A549 (cell line): ENCODE data around the gene AMZ2. TPM values are rescaled to one million over a fixed set of nuclear protein-coding genes. Genes with fewer than 3 reads are reported as not detected.

ENCODE experiments used
- ATAC-seq, 2 experiments: fragments of 200-7000 bp in 1 of 2; fragments of >200 bp in 1 of 2; cut with Nextera tagmentation in 1 of 2; cut with Tn5 transposase in 1 of 2; 3 replicates each; pipeline versions ENCODE4 v1.8.0 to v1.9.1; 2018 to 2020; ENCODE audit warnings: mild to moderate bottlenecking in 1 of 2, moderate library complexity in 1 of 2
- CTCF ChIA-PET: fragments of 300-600 bp; sonication (Branson Sonifier 250); formaldehyde crosslinking; extraction: SDS; loops from one replicate; lab custom pipeline; 2021; ENCODE audit warnings: antibody characterized with exemption, inconsistent platforms; lab: Yijun Ruan, JAX
- POLR2A ChIA-PET: fragments of 350-600 bp; formaldehyde crosslinking; extraction: SDS; loops from one replicate; lab custom pipeline; 2021; ENCODE audit warnings: antibody characterized with exemption, inconsistent platforms; lab: Yijun Ruan, JAX
- DNase-seq, 2 experiments: peaks; one replicate each; pipeline versions ENCODE4 v3.0.0 to v3.0.0-alpha.2; 2011 to 2016; ENCODE audit warnings: low read depth in 1 of 2, low spot score in 1 of 2
- FAIRE-seq: peaks from 2 replicates; lab custom pipeline; 2011; peaks lifted over from hg19 to GRCh38; lab: Jason Lieb, UNC
- H3K27ac ChIP-seq, 2 experiments: fragments of >200 bp; sonication (Bioruptor Twin); formaldehyde crosslinking; 3 replicates each; pipeline ENCODE4 v1.5.1; 2016 to 2017
- H3K4me1 ChIP-seq: fragments of >200 bp; sonication (Bioruptor Twin); formaldehyde crosslinking; 3 replicates; pipeline ENCODE4 v1.6.1; 2016
- H3K4me2 ChIP-seq: fragments of >200 bp; sonication (Bioruptor Twin); formaldehyde crosslinking; 3 replicates; pipeline ENCODE4 v1.6.1; 2016
- H3K4me3 ChIP-seq: fragments of >200 bp; sonication (Bioruptor Twin); formaldehyde crosslinking; 3 replicates; pipeline ENCODE4 v1.5.1; 2016
- H3K9me3 ChIP-seq: fragments of >200 bp; sonication (Bioruptor Twin); formaldehyde crosslinking; 3 replicates; pipeline ENCODE4 v1.6.1; 2016
- FOXS1 ChIP-seq: fragments of 250-450 bp; sonication (Bioruptor Pico); IDR thresholded peaks from 2 replicates; pipeline ENCODE4 v1.5.0; 2020; ENCODE audit warnings: mild to moderate bottlenecking, moderate library complexity
- GATA3 ChIP-seq: IDR thresholded peaks from 2 replicates; pipeline ENCODE4 v1.6.1; 2012; ENCODE audit warnings: borderline replicate concordance
- HOXA7 ChIP-seq: fragments of 250-450 bp; sonication (Bioruptor Pico); IDR thresholded peaks from 2 replicates; pipeline ENCODE4 v1.5.0; 2020; ENCODE audit warnings: mild to moderate bottlenecking, moderate library complexity
- JUN ChIP-seq, 2 experiments: fragments of >200 bp; sonication (Bioruptor Twin); formaldehyde crosslinking; IDR thresholded peaks; 2 replicates in 1 of 2; 3 replicates in 1 of 2; pipeline ENCODE4 v1.6.1; 2016 to 2017
- JUNB ChIP-seq: fragments of >200 bp; sonication (Bioruptor Twin); formaldehyde crosslinking; IDR thresholded peaks from 2 replicates; pipeline ENCODE4 v1.6.1; 2016
- KDM5A ChIP-seq: fragments of 200-600 bp; sonication (generic); IDR thresholded peaks from 2 replicates; pipeline ENCODE4 v1.6.1; 2016; ENCODE audit warnings: antibody characterized with exemption, mild to moderate bottlenecking
- MAFK ChIP-seq: fragments of 450-650 bp; IDR thresholded peaks from 2 replicates; pipeline ENCODE4 v1.6.1; 2014; ENCODE audit not compliant: partially characterized antibody
- PHF8 ChIP-seq: fragments of 200-600 bp; sonication (generic); IDR thresholded peaks from 2 replicates; pipeline ENCODE4 v1.6.1; 2016; ENCODE audit warnings: low read depth, mild to moderate bottlenecking, antibody characterized with exemption, moderate library complexity, borderline replicate concordance
- POLR2AphosphoS2 ChIP-seq: conservative IDR thresholded peaks from 2 replicates; pipeline ENCODE4 v1.6.1; 2012; ENCODE audit warnings: low read length, improper control_type of control experiment, inconsistent platforms
- RAD21 ChIP-seq, 2 experiments: fragments of >200 bp in 1 of 2; sonication (Bioruptor Twin) in 1 of 2; formaldehyde crosslinking in 1 of 2; IDR thresholded peaks in 1 of 2; conservative IDR thresholded peaks in 1 of 2; 2 replicates in 1 of 2; 3 replicates in 1 of 2; pipeline ENCODE4 v1.6.1; 2012 to 2018; ENCODE audit warnings: inconsistent platforms in 1 of 2
- RARB ChIP-seq: fragments of 250-450 bp; sonication (Bioruptor Pico); IDR thresholded peaks from 2 replicates; pipeline ENCODE4 v1.8.0; 2021; ENCODE audit warnings: mild to moderate bottlenecking, moderate library complexity
- RNF2 ChIP-seq: fragments of 200-600 bp; sonication (generic); IDR thresholded peaks from 2 replicates; pipeline ENCODE4 v1.6.1; 2016; ENCODE audit warnings: low read depth, mild to moderate bottlenecking, antibody characterized with exemption, moderate library complexity, borderline replicate concordance
- SMC3 ChIP-seq: fragments of >200 bp; sonication (Bioruptor Twin); formaldehyde crosslinking; IDR thresholded peaks from 3 replicates; pipeline ENCODE4 v1.6.1; 2018; ENCODE audit warnings: inconsistent platforms
- TFCP2L1 ChIP-seq: fragments of 250-450 bp; sonication (Bioruptor Pico); IDR thresholded peaks from 2 replicates; pipeline ENCODE4 v1.5.0; 2021; ENCODE audit warnings: mild to moderate bottlenecking
- ZC3H11A ChIP-seq: fragments of 450-650 bp; IDR thresholded peaks from 2 replicates; pipeline ENCODE4 v1.6.1; 2014; ENCODE audit warnings: antibody characterized with exemption, mild to moderate bottlenecking
- WGBS: methylation state at CpG from one replicate; pipeline ENCODE4 v1.1.6; 2017; ENCODE audit errors: missing lambda C conversion rate; 5-methylcytosine and 5-hydroxymethylcytosine counted together
- polyA plus RNA-seq, 4 experiments: library from polyadenylated mRNA; depleted of rRNA in 3 of 4; stranded (reverse); fragments of >200 nt; fragmentation: RNase III in 1 of 4; extraction: RNeasy Plus Mini Kit Qiagen cat#74134 plus additional on column Dnase treatment in 1 of 4; gene quantifications; 2 replicates in 3 of 4; 3 replicates in 1 of 4; pipeline ENCODE4 v1.2.3, GENCODE V29; 2011 to 2017
- TF ChIP-seq, protein P1 (sequence below): fragments of 450-650 bp; IDR thresholded peaks from 2 replicates; pipeline ENCODE4 v1.6.1; 2014; ENCODE audit warnings: antibody characterized with exemption
- TF ChIP-seq, protein P2 (sequence below): fragments of 150-350 bp; IDR thresholded peaks from 2 replicates; pipeline ENCODE4 v1.6.1; 2014; ENCODE audit warnings: low read depth, mild to moderate bottlenecking, low read length
- TF ChIP-seq, protein P3 (sequence below): fragments of >200 bp; sonication (Bioruptor Twin); formaldehyde crosslinking; IDR thresholded peaks from 3 replicates; pipeline ENCODE4 v1.6.1; 2016

Gene AMZ2
- polyA plus RNA-seq, 2 of the 4 experiments (the other 2 are of a cell fraction), result 105 to 201 TPM

DNA sequence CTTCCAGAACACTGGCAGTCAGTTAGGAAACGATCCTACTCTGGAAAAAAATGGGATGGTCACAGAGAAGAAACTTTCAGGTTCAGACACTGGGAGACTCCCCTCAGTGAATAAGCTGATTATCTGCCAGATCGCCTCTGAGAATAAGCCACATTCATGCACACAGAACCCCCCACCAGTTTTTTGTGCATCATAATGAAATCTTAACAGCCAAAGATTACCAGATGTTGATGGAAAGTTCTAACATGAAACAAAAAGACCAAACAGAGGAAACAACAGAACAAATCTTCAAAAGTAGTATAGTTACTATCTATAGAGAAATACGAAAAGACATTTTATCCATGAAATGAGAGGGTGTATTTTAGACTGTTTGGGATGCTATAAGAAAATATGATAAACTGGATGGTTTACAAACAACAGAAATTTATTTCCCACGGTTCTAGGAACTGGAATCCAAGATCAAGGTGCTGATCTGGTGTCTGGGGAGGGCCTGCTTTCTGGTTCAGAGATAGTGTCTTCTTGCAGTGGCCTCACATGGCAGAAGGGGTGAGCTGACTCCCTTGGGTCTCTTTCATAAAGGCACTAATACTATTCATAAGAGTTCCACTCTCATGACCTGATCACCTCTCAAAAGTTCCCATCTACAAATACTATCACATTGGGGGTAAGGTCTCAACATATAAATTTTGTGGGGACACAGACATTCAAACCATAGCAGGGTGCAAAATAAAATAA lies 8.0 kb upstream of the AMZ2 start:
- H3K4me1 ChIP-seq, result no peaks in the 10 kb centered on the region
- no peak overlapping the region for H3K27ac ChIP-seq
- ATAC-seq, result no peak
- DNase-seq, result no peak
- no peak overlapping the region for H3K4me2 ChIP-seq
- POLR2A ChIA-PET, result no interaction called here
- no peak for TF ChIP-seq SMC3
- TF ChIP-seq RAD21 (conservative IDR thresholded peaks at IDR 0.05 in 1 of 2, IDR thresholded peaks at IDR 0.05 in 1 of 2), result no peak
- TF ChIP-seq, protein P1, sequence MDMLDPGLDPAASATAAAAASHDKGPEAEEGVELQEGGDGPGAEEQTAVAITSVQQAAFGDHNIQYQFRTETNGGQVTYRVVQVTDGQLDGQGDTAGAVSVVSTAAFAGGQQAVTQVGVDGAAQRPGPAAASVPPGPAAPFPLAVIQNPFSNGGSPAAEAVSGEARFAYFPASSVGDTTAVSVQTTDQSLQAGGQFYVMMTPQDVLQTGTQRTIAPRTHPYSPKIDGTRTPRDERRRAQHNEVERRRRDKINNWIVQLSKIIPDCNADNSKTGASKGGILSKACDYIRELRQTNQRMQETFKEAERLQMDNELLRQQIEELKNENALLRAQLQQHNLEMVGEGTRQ, result no peak
- TF ChIP-seq, protein P2, sequence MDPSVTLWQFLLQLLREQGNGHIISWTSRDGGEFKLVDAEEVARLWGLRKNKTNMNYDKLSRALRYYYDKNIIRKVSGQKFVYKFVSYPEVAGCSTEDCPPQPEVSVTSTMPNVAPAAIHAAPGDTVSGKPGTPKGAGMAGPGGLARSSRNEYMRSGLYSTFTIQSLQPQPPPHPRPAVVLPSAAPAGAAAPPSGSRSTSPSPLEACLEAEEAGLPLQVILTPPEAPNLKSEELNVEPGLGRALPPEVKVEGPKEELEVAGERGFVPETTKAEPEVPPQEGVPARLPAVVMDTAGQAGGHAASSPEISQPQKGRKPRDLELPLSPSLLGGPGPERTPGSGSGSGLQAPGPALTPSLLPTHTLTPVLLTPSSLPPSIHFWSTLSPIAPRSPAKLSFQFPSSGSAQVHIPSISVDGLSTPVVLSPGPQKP, result no peak
- TF ChIP-seq RARB (CRISPR knock-in tag), result no peak
- TF ChIP-seq RNF2, result no peak
- TF ChIP-seq POLR2AphosphoS2, result no peak
- no peak overlapping the region for H3K4me3 ChIP-seq
- CTCF ChIA-PET, result no interaction called here
- no peaks in the 10 kb centered on the region for H3K9me3 ChIP-seq
- 56% methylated on average over 4 of the region's 4 CpGs for WGBS
- FAIRE-seq, result no peak

DNA sequence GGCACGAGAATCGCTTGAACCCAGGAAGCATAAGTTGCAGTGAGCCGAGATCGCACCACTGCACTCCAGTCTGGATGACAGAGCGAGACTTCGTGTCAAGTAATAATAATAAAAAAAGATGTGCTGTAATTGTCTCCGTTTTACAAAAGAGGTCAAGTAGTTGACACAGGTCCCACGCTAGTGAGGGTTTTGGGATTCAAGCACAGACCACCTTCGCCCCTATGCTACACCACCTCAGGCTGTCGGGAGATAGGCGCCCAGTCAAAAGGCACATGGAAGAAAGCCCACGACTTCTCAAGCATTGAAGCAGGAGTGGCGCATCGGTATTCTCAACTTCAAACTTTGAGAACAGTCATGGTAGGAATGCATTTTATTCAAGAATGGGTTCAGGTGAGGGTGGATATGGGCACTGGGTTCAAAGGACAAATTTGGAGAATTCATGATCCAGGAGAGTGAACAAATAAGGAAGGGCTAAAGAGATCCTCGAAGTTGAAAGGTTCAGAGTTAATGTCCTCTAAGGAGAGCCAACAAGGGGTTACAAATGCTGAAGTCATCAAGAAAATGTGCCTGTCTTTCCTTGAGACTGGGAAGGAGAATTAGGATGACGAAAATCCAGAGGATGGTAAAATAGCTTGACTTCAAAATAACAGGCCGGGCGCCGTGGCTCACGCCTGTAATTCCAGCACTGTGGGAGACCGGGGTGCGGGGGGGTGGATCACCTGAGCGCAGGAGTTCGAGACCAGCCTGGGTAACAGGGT lies 1.4 kb upstream of the AMZ2 start:
- no peak for FAIRE-seq
- TF ChIP-seq GATA3 (no peak), JUNB (no peak), MAFK (peak; percentile 84)
- TF ChIP-seq, protein P2, result no peak
- CTCF ChIA-PET, result interaction anchor here (0.9 to 5.6 kb wide), 9 partner anchors 10 to 216 kb away, joined by 3 to 32 read pairs (median 5); no protein-coding TSS in a partner anchor
- no peaks in the 10 kb centered on the region for H3K9me3 ChIP-seq
- peak overlapping the region in 1 of 2 experiments; percentile 94; a peak in 4 of 6 replicates for H3K27ac ChIP-seq
- peak in 1 of 2 experiments; percentile 17 for DNase-seq
- no peak for ATAC-seq
- WGBS, result 85% methylated on average over 24 of the region's 24 CpGs
- POLR2A ChIA-PET, result interaction anchor here (1.4 to 2.1 kb wide), 6 partner anchors 13 to 212 kb away, joined by 3 to 20 read pairs (median 6); partner anchors contain the start of genes ARSG, SLC16A6 and WIPI1
- H3K4me3 ChIP-seq, result peak overlapping the region; percentile 67
- peak overlapping the region; percentile 77 for H3K4me2 ChIP-seq
- peaks cover 9% of the 10 kb centered on the region; the same call in 2 of the 3 replicates for H3K4me1 ChIP-seq

DNA sequence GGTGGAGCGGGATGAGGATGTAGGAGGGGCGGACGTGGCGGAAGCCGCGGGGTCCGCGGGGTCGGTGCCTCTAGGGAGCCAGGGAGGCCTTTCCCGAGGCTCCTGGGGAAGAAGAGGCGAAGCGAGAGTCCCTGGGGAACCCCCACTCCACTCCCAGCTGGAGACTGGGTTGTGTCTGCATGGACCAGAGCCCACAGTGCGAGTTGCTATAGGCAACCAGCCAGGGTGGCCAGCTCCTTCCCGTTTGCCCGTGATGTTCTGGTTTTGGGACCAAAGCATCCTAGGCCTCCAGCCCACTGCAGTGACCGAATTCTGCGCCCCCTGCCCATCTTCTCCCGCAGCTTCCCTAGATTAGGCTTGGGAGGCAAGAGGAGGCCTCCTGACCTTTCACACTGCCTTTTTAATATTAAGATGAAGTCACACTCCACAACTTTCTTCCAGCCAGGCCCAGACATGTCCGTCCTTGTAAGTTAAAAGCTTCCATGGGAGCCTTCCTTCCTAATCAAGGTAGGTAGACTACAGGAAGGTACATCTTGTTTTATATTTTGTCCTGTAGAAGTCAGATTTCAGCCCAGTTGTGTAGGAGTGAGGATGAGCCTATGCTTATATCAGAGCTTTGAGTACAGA lies 469 bp downstream of the AMZ2 start:
- H3K9me3 ChIP-seq, result no peaks in the 10 kb centered on the region
- FAIRE-seq, result no peak
- peak overlapping the region; percentile 87 to 94 for H3K27ac ChIP-seq
- POLR2A ChIA-PET, result interaction anchor here (0.6 to 2.1 kb wide), 11 partner anchors 14 to 210 kb away, joined by 3 to 20 read pairs (median 4); partner anchors contain the start of genes ARSG, SLC16A6 and WIPI1
- peaks cover 9% of the 10 kb centered on the region; the same call in 2 of the 3 replicates for H3K4me1 ChIP-seq
- peak in 1 of 2 experiments; percentile 42 for DNase-seq
- CTCF ChIA-PET, result interaction anchor here (1.1 to 5.6 kb wide), 12 partner anchors 10 to 218 kb away, joined by 4 to 32 read pairs (median 10); no protein-coding TSS in a partner anchor
- peak; percentile 70 to 72 for ATAC-seq
- TF ChIP-seq, protein P3, sequence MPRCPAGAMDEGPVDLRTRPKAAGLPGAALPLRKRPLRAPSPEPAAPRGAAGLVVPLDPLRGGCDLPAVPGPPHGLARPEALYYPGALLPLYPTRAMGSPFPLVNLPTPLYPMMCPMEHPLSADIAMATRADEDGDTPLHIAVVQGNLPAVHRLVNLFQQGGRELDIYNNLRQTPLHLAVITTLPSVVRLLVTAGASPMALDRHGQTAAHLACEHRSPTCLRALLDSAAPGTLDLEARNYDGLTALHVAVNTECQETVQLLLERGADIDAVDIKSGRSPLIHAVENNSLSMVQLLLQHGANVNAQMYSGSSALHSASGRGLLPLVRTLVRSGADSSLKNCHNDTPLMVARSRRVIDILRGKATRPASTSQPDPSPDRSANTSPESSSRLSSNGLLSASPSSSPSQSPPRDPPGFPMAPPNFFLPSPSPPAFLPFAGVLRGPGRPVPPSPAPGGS, result 0 out of 3 replicates have a peak, but pooled peaks have one; percentile 17
- TF ChIP-seq HOXA7 (CRISPR knock-in tag) (no peak), ZC3H11A (no peak), PHF8 (no peak; the same call in none of the 2 replicates), JUN (IDR thresholded peaks at IDR 0.05) (peak; percentile 19 to 68; a peak in 2 of 5 replicates), FOXS1 (CRISPR knock-in tag) (no peak), KDM5A (peak; percentile 38; the same call in 1 of the 2 replicates), TFCP2L1 (CRISPR knock-in tag) (0 out of 2 replicates have a peak, but pooled peaks have one; percentile 48)
- WGBS, result 3% methylated on average over 19 of the region's 19 CpGs
- H3K4me2 ChIP-seq, result peak overlapping the region; percentile 80
- H3K4me3 ChIP-seq, result peak overlapping the region; percentile 67
